SK-N-SH (cell line): Measurements from ENCODE around the gene FBXL7.

Experiments used
- EZH2phosphoT487 ChIP-seq: fragments of 200-600 bp; sonication (generic); IDR thresholded peaks from 2 replicates; pipeline ENCODE4 v1.6.1; 2017; ENCODE audit warnings: low read depth, mixed run types, mild to moderate bottlenecking, antibody characterized with exemption, moderate library complexity, borderline replicate concordance
- FOSL2 ChIP-seq: IDR thresholded peaks from 2 replicates; pipeline ENCODE4 v1.4.0; 2012; ENCODE audit warnings: low read depth, mild to moderate bottlenecking, moderate library complexity, borderline replicate concordance
- GABPA ChIP-seq: IDR thresholded peaks from 2 replicates; pipeline ENCODE4 v1.4.0; 2012; ENCODE audit warnings: low read depth, mild to moderate bottlenecking
- RAD21 ChIP-seq: IDR thresholded peaks from 2 replicates; pipeline ENCODE4 v1.6.1; 2012; ENCODE audit warnings: mild to moderate bottlenecking, low read length
- SIN3A ChIP-seq: IDR thresholded peaks from 2 replicates; pipeline ENCODE4 v1.6.1; 2012; ENCODE audit warnings: low read depth, mild to moderate bottlenecking, low read length, moderate library complexity, borderline replicate concordance
- SMC3 ChIP-seq: IDR thresholded peaks from 2 replicates; pipeline ENCODE4 v1.6.1; 2012; ENCODE audit warnings: low read depth, low read length, improper control_type of control experiment
- YY1 ChIP-seq: IDR thresholded peaks from 2 replicates; pipeline ENCODE4 v1.4.0; 2012; ENCODE audit warnings: low read depth, mild to moderate bottlenecking
- TF ChIP-seq, protein P1 (sequence below): fragments of 200-600 bp; sonication (generic); IDR thresholded peaks from 2 replicates; pipeline ENCODE4 v1.6.1; 2017; ENCODE audit warnings: antibody characterized with exemption, mild to moderate bottlenecking, moderate library complexity
- TF ChIP-seq, protein P2 (sequence below): IDR thresholded peaks from 2 replicates; pipeline ENCODE4; 2012
- TF ChIP-seq, protein P3 (sequence below): IDR thresholded peaks from 2 replicates; pipeline ENCODE4 v1.4.0; 2012; ENCODE audit warnings: low read depth
- TF ChIP-seq, protein P4 (sequence below): fragments of 150-350 bp; IDR thresholded peaks from 2 replicates; pipeline ENCODE4 v1.6.1; 2017; ENCODE audit warnings: antibody characterized with exemption, low read length, low read depth, borderline replicate concordance

DNA sequence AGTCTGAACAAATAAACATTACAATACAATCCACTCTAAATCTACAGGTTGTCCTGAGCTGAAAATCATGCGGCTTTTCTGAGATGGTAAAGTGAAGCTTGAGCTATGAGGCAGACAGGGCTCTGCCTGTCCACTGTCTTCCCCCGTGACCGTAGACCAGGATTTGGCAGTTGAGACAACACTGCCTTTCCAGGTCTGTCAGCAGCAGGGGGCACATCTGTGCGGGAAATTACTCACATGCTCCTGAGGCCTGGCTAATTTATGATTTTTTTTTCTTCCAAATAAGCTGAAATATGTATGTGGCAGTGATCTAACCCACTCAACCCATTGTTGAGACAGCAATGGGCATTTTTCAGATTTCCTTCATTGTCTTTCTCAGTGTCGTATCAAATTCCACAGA, 307.9 kb downstream of the FBXL7 start:
- TF ChIP-seq, protein P1, sequence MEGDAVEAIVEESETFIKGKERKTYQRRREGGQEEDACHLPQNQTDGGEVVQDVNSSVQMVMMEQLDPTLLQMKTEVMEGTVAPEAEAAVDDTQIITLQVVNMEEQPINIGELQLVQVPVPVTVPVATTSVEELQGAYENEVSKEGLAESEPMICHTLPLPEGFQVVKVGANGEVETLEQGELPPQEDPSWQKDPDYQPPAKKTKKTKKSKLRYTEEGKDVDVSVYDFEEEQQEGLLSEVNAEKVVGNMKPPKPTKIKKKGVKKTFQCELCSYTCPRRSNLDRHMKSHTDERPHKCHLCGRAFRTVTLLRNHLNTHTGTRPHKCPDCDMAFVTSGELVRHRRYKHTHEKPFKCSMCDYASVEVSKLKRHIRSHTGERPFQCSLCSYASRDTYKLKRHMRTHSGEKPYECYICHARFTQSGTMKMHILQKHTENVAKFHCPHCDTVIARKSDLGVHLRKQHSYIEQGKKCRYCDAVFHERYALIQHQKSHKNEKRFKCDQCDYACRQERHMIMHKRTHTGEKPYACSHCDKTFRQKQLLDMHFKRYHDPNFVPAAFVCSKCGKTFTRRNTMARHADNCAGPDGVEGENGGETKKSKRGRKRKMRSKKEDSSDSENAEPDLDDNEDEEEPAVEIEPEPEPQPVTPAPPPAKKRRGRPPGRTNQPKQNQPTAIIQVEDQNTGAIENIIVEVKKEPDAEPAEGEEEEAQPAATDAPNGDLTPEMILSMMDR, result peak; percentile 46
- peak; percentile 77 for TF ChIP-seq RAD21
- TF ChIP-seq GABPA, result no peak
- TF ChIP-seq SMC3, result peak; percentile 73
- TF ChIP-seq YY1, result no peak
- TF ChIP-seq SIN3A, result no peak
- TF ChIP-seq, protein P2, sequence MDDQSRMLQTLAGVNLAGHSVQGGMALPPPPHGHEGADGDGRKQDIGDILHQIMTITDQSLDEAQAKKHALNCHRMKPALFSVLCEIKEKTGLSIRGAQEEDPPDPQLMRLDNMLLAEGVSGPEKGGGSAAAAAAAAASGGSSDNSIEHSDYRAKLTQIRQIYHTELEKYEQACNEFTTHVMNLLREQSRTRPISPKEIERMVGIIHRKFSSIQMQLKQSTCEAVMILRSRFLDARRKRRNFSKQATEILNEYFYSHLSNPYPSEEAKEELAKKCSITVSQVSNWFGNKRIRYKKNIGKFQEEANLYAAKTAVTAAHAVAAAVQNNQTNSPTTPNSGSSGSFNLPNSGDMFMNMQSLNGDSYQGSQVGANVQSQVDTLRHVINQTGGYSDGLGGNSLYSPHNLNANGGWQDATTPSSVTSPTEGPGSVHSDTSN, result 0 out of 2 replicates have a peak, but pooled peaks have one; percentile 25
- no peak for TF ChIP-seq EZH2phosphoT487
- TF ChIP-seq, protein P3, sequence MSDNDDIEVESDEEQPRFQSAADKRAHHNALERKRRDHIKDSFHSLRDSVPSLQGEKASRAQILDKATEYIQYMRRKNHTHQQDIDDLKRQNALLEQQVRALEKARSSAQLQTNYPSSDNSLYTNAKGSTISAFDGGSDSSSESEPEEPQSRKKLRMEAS, result no peak
- no peak for TF ChIP-seq FOSL2
- TF ChIP-seq, protein P4, sequence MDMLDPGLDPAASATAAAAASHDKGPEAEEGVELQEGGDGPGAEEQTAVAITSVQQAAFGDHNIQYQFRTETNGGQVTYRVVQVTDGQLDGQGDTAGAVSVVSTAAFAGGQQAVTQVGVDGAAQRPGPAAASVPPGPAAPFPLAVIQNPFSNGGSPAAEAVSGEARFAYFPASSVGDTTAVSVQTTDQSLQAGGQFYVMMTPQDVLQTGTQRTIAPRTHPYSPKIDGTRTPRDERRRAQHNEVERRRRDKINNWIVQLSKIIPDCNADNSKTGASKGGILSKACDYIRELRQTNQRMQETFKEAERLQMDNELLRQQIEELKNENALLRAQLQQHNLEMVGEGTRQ, result no peak
